HepG2 (cell line): ENCODE measurements around the gene UGCG.

ENCODE experiments used
- DPF2 ChIP-seq: sonication (generic); formaldehyde crosslinking; IDR thresholded peaks from 2 replicates; pipeline ENCODE4 v1.4.0; 2020; ENCODE audit warnings: mild to moderate bottlenecking, low read depth, missing genetic modification reagents, borderline replicate concordance
- ZBTB7B ChIP-seq: sonication (generic); formaldehyde crosslinking; IDR thresholded peaks from 2 replicates; pipeline ENCODE4 v1.4.0; 2020; ENCODE audit warnings: missing genetic modification reagents
- ZNF263 ChIP-seq: sonication (generic); formaldehyde crosslinking; IDR thresholded peaks from 2 replicates; pipeline ENCODE4 v1.4.0; 2020; ENCODE audit warnings: missing genetic modification reagents
- TF ChIP-seq, protein P1 (sequence below): sonication (generic); formaldehyde crosslinking; IDR thresholded peaks from 2 replicates; pipeline ENCODE4 v1.5.0; 2020; ENCODE audit warnings: mild to moderate bottlenecking, missing genetic modification reagents, moderate library complexity

- TF ChIP-seq, protein P1, sequence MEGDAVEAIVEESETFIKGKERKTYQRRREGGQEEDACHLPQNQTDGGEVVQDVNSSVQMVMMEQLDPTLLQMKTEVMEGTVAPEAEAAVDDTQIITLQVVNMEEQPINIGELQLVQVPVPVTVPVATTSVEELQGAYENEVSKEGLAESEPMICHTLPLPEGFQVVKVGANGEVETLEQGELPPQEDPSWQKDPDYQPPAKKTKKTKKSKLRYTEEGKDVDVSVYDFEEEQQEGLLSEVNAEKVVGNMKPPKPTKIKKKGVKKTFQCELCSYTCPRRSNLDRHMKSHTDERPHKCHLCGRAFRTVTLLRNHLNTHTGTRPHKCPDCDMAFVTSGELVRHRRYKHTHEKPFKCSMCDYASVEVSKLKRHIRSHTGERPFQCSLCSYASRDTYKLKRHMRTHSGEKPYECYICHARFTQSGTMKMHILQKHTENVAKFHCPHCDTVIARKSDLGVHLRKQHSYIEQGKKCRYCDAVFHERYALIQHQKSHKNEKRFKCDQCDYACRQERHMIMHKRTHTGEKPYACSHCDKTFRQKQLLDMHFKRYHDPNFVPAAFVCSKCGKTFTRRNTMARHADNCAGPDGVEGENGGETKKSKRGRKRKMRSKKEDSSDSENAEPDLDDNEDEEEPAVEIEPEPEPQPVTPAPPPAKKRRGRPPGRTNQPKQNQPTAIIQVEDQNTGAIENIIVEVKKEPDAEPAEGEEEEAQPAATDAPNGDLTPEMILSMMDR (CRISPR knock-in tag), result no peak
- TF ChIP-seq ZBTB7B (no peak), ZNF263 (CRISPR knock-in tag) (no peak), DPF2 (CRISPR knock-in tag) (no peak)
Measured at GRCh38 chr9:111916234-111916645, 19.6 kb downstream of the UGCG start.
